K562 (cell line): ENCODE measurements around the gene VSX2. TPM values are rescaled to one million over a fixed set of nuclear protein-coding genes. Genes with fewer than 3 reads are reported as not detected.

Experiments
- ATAC-seq: fragments of 200-7000 bp; cut with Tn5 transposase; 3 replicates; pipeline ENCODE4 v1.9.1; 2020; ENCODE audit warnings: moderate library complexity
- BruUV-seq: library from RNA; stranded (reverse); fragments of 400-500 nt; replicated peaks from 2 replicates; lab custom pipeline; 2021; lab: Mats Ljungman, UMichigan
- CTCF ChIA-PET: fragments of 300-600 bp; formaldehyde crosslinking; extraction: SDS; loops from one replicate; lab custom pipeline; 2021; ENCODE audit warnings: low intra/inter-chr PET ratio; lab: Yijun Ruan, JAX
- POLR2A ChIA-PET: fragments of 300-600, 350-650 bp; sonication (Branson Sonifier 250); formaldehyde crosslinking; extraction: SDS; loops from one replicate; lab custom pipeline; 2021; ENCODE audit warnings: antibody characterized with exemption, inconsistent platforms; lab: Yijun Ruan, JAX
- DNase-seq, 4 experiments: peaks; one replicate each; pipeline versions ENCODE4 v3.0.0 to v3.0.0-alpha.2; 2011 to 2018; ENCODE audit warnings: low spot score in 3 of 4, mixed read lengths in 3 of 4; ENCODE audit errors: extremely low read depth in 1 of 4
- FAIRE-seq: peaks from 2 replicates; lab custom pipeline; 2011; peaks lifted over from hg19 to GRCh38; lab: Jason Lieb, UNC
- H2AFZ ChIP-seq: 2 replicates; pipeline ENCODE4 v1.6.0; 2011; ENCODE audit warnings: low read depth, low read length, control low read depth, inconsistent platforms
- H3K27ac ChIP-seq: fragments of 200-600 bp; 3 replicates; pipeline ENCODE4 v1.8.0; 2011; ENCODE audit warnings: low read depth, mild to moderate bottlenecking, control low read depth, inconsistent platforms, low read length, moderate library complexity, mixed read lengths; ENCODE audit errors: extremely low read depth
- H3K27me3 ChIP-seq, 2 experiments: fragments of 300-600 bp in 1 of 2; 2 replicates in 1 of 2; 3 replicates in 1 of 2; pipeline versions ENCODE4 v1.6.0 to v1.8.0; 2011; ENCODE audit warnings: inconsistent platforms in 2 of 2, low read length in 2 of 2, mild to moderate bottlenecking in 1 of 2, mixed read lengths in 1 of 2, moderate library complexity in 1 of 2; ENCODE audit not compliant: control insufficient read depth in 2 of 2, insufficient read depth in 2 of 2
- H3K36me3 ChIP-seq: fragments of 300-600 bp; 3 replicates; pipeline ENCODE4 v1.8.0; 2011; ENCODE audit warnings: mild to moderate bottlenecking, low read length, inconsistent platforms; ENCODE audit not compliant: control insufficient read depth, insufficient read depth
- H3K4me1 ChIP-seq, 2 experiments: fragments of 200-600 bp in 1 of 2; replicated peaks in 1 of 2; 2 replicates in 1 of 2; 3 replicates in 1 of 2; pipeline versions ENCODE4 v1.5.1 to v1.8.0; 2011; ENCODE audit warnings: inconsistent platforms in 2 of 2, low read length in 2 of 2, mild to moderate bottlenecking in 1 of 2, mixed read lengths in 1 of 2, moderate library complexity in 1 of 2; ENCODE audit not compliant: control insufficient read depth in 2 of 2, insufficient read depth in 2 of 2
- H3K4me2 ChIP-seq: 2 replicates; pipeline ENCODE4 v1.6.1; 2011; ENCODE audit warnings: low read length, control low read depth, inconsistent platforms, mixed read lengths; ENCODE audit not compliant: insufficient read depth
- H3K4me3 ChIP-seq: fragments of 200-600 bp; sonication (generic), shearing (Covaris generic); 2 replicates; pipeline ENCODE4 v1.5.1; 2016; ENCODE audit warnings: control low read depth, inconsistent platforms
- H3K79me2 ChIP-seq: fragments of 200-600 bp; 3 replicates; pipeline ENCODE4 v1.8.0; 2011; ENCODE audit warnings: low read length, inconsistent platforms; ENCODE audit not compliant: control insufficient read depth, insufficient read depth
- H3K9ac ChIP-seq, 2 experiments: 2 replicates each; pipeline versions ENCODE4 v1.6.0 to v1.6.1; 2011; ENCODE audit warnings: low read depth in 2 of 2, low read length in 2 of 2, control low read depth in 1 of 2, inconsistent platforms in 1 of 2, mild to moderate bottlenecking in 1 of 2, mixed read lengths in 1 of 2; ENCODE audit not compliant: insufficient read depth in 1 of 2
- H3K9me1 ChIP-seq: one replicate; pipeline ENCODE4 v1.6.0; 2011; ENCODE audit warnings: inconsistent platforms, mild to moderate bottlenecking, low read length, moderate library complexity; ENCODE audit not compliant: control insufficient read depth, insufficient read depth
- H3K9me3 ChIP-seq: replicated peaks from 2 replicates; pipeline ENCODE4 v1.5.1; 2011; ENCODE audit warnings: low read depth, low read length, inconsistent platforms; ENCODE audit not compliant: control insufficient read depth, insufficient read depth
- H4K20me1 ChIP-seq: replicated peaks from 2 replicates; pipeline ENCODE4 v1.6.1; 2011; ENCODE audit warnings: low read length, inconsistent platforms, mixed read lengths; ENCODE audit not compliant: control insufficient read depth, insufficient read depth
- CREB3 ChIP-seq: fragments of 450-650 bp; conservative IDR thresholded peaks from 2 replicates; pipeline ENCODE4 v1.6.1; 2016; ENCODE audit warnings: missing genetic modification characterization, low read depth, mild to moderate bottlenecking, missing compliant biosample characterization, moderate library complexity
- DLX4 ChIP-seq: fragments of 250-450 bp; sonication (Bioruptor Pico); IDR thresholded peaks from 2 replicates; pipeline ENCODE4 v1.6.1; 2021; ENCODE audit warnings: mild to moderate bottlenecking
- HDAC1 ChIP-seq, 2 experiments: fragments of 450-650 bp; IDR thresholded peaks; 2 replicates each; pipeline ENCODE4 v1.6.1; 2016 to 2017; ENCODE audit warnings: inconsistent platforms in 1 of 2, mild to moderate bottlenecking in 1 of 2, moderate library complexity in 1 of 2
- HSF4 ChIP-seq: fragments of 250-450 bp; sonication (Bioruptor Pico); IDR thresholded peaks from 2 replicates; pipeline ENCODE4 v2.1.2; 2022; ENCODE audit warnings: mild to moderate bottlenecking, moderate library complexity, borderline replicate concordance
- KHSRP ChIP-seq: fragments of 450-650 bp; IDR thresholded peaks from 2 replicates; pipeline ENCODE4 v1.6.1; 2017
- TCF7L2 ChIP-seq: fragments of 150-350 bp; IDR thresholded peaks from 2 replicates; pipeline ENCODE4 v1.6.1; 2016; ENCODE audit warnings: low read depth, mild to moderate bottlenecking, low read length, moderate library complexity
- TGIF2 ChIP-seq: sonication (generic); formaldehyde crosslinking; IDR thresholded peaks from 2 replicates; pipeline ENCODE4 v1.8.1; 2022; ENCODE audit warnings: mild to moderate bottlenecking, missing genetic modification reagents, moderate library complexity
- ZBTB9 ChIP-seq: fragments of 450-650 bp; formaldehyde crosslinking; IDR thresholded peaks from 2 replicates; pipeline ENCODE4 v1.4.0; 2020; ENCODE audit warnings: mild to moderate bottlenecking, moderate library complexity
- ZNF146 ChIP-seq: IDR thresholded peaks from one replicate; pipeline ENCODE4 v1.6.1; 2018; ENCODE audit warnings: missing compliant biosample characterization; ENCODE audit not compliant: unreplicated experiment
- ZNF408 ChIP-seq: fragments of 250-450 bp; sonication (Bioruptor Pico); IDR thresholded peaks from 2 replicates; pipeline ENCODE4 v1.4.0; 2020; ENCODE audit warnings: low read depth, mild to moderate bottlenecking, moderate library complexity
- WGBS: fragments of 100-300 bp; shearing (Covaris generic); methylation state at CpG from one replicate; pipeline ENCODE4 v1.1.6; 2016; ENCODE audit warnings: low coverage, mixed read lengths; ENCODE audit not compliant: insufficient coverage; ENCODE audit errors: missing lambda C conversion rate; 5-methylcytosine and 5-hydroxymethylcytosine counted together
- in situ Hi-C: fragments of 300-500 bp; cut with MboI; formaldehyde crosslinking; loops from 4 replicates; pipeline ENCODE4 v1.15.0; 2018; ENCODE audit warnings: inconsistent platforms, mixed read lengths
- intact Hi-C: fragments of 100-400 bp; cut with micrococcal nuclease; formaldehyde crosslinking; loops from 2 replicates; pipeline ENCODE4 v1.14.2; 2022
- polyA plus RNA-seq, 8 experiments: library from polyadenylated mRNA; depleted of rRNA in 4 of 8; stranded (reverse) in 5 of 8; unstranded in 3 of 8; fragments of >200 nt; fragmentation: Nextera tagmentation in 2 of 8; fragmentation: Illumina TruSeq in 1 of 8; extraction: Ambion mirVana in 2 of 8; extraction: Trizol in 1 of 8; gene quantifications; 2 replicates each; pipeline versions ENCODE4 v1.2.1 to v1.2.3, GENCODE V29; 2011 to 2014; ENCODE audit warnings: inconsistent platforms in 1 of 8, missing spikeins in 1 of 8
- total RNA-seq, 7 experiments: library from RNA; depleted of rRNA in 6 of 7; stranded (reverse); fragments of >200 nt in 6 of 7; fragmentation: Illumina TruSeq in 2 of 7; extraction: Trizol in 2 of 7; gene quantifications; 2 replicates each; pipeline versions ENCODE4 v1.2.1 to v1.2.3, GENCODE V29; 2011 to 2021; ENCODE audit warnings: low replicate concordance in 1 of 7
- TF ChIP-seq, protein P1 (sequence below), 2 experiments: fragments of 450-650 bp; IDR thresholded peaks; 2 replicates each; pipeline ENCODE4 v1.6.1; 2018; ENCODE audit warnings: mild to moderate bottlenecking in 2 of 2, low read depth in 1 of 2; ENCODE audit not compliant: partially characterized antibody in 2 of 2
- TF ChIP-seq, protein P2 (sequence below): sonication (generic); formaldehyde crosslinking; IDR thresholded peaks from 2 replicates; pipeline ENCODE4 v1.8.1; 2023; ENCODE audit warnings: mild to moderate bottlenecking, missing genetic modification reagents

VSX2 gene
- total and polyA plus RNA-seq, 9 of the 15 experiments (the other 6 are each of a cell fraction or from before 2014, with no cell fraction given): 0.04 TPM; not detected in 8

DNA sequence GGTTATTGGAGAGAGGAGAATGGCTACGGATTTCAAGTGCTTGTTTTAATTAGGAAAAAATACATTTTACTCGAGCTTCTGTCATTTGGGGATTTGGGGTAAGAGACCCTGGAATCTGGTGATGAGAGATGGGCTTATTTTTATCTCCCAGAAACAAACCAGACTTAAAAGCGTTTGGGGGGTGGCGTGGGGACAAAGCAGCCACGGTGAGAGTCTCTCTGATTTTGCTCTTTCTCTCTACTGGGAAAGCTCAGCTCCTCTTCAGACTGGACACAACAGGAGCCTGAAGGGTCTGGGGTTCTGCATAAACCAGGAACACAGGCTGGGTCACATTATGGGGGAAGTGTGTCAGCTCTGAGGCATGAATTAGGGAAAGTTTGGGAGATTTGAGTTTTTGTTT lies 3.8 kb downstream of the VSX2 start:
- Histone ChIP-seq H3K79me2 (no peaks in the 10 kb centered on the region), H4K20me1 (no peaks in the 10 kb centered on the region), H3K4me2 (no peak overlapping the region), H3K4me3 (no peak overlapping the region), H3K9me3 (no peaks in the 10 kb centered on the region), H2AFZ (no peak overlapping the region), H3K27me3 (peaks cover 27 to 68% of the 10 kb centered on the region in 2 experiments), H3K9me1 (no peaks in the 10 kb centered on the region), H3K4me1 (peaks cover 0 to 14% of the 10 kb centered on the region in 2 experiments; a peak in 2 of 5 replicates), H3K36me3 (no peaks in the 10 kb centered on the region), H3K27ac (no peak overlapping the region), H3K9ac (no peak overlapping the region)
- 0% methylated on average over 5 of the region's 5 CpGs for WGBS
- ChIA-PET POLR2A (no interaction called here), CTCF (no interaction called here)
- intact Hi-C loops (no loop called here), in situ Hi-C loops (loop anchor here (5.0 kb wide), 1 partner anchor 126 kb away; no protein-coding TSS in a partner anchor)
- BruUV-seq: no TSS peak
- FAIRE-seq (no peak), ATAC-seq (no peak), DNase-seq (no peak)
- TF ChIP-seq CREB3 (tag) (no peak), ZNF408 (CRISPR knock-in tag) (no peak), HSF4 (CRISPR knock-in tag) (no peak), KHSRP (no peak), DLX4 (CRISPR knock-in tag) (no peak), ZNF146 (CRISPR knock-in tag) (no peak), ZBTB9 (no peak), TCF7L2 (no peak), HDAC1 (IDR thresholded peaks at IDR 0.05) (no peak), TGIF2 (CRISPR knock-in tag) (no peak)
- TF ChIP-seq, protein P1, sequence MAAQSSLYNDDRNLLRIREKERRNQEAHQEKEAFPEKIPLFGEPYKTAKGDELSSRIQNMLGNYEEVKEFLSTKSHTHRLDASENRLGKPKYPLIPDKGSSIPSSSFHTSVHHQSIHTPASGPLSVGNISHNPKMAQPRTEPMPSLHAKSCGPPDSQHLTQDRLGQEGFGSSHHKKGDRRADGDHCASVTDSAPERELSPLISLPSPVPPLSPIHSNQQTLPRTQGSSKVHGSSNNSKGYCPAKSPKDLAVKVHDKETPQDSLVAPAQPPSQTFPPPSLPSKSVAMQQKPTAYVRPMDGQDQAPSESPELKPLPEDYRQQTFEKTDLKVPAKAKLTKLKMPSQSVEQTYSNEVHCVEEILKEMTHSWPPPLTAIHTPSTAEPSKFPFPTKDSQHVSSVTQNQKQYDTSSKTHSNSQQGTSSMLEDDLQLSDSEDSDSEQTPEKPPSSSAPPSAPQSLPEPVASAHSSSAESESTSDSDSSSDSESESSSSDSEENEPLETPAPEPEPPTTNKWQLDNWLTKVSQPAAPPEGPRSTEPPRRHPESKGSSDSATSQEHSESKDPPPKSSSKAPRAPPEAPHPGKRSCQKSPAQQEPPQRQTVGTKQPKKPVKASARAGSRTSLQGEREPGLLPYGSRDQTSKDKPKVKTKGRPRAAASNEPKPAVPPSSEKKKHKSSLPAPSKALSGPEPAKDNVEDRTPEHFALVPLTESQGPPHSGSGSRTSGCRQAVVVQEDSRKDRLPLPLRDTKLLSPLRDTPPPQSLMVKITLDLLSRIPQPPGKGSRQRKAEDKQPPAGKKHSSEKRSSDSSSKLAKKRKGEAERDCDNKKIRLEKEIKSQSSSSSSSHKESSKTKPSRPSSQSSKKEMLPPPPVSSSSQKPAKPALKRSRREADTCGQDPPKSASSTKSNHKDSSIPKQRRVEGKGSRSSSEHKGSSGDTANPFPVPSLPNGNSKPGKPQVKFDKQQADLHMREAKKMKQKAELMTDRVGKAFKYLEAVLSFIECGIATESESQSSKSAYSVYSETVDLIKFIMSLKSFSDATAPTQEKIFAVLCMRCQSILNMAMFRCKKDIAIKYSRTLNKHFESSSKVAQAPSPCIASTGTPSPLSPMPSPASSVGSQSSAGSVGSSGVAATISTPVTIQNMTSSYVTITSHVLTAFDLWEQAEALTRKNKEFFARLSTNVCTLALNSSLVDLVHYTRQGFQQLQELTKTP (IDR thresholded peaks at IDR 0.05; ENCODE audit: low read depth in 1 of 2, partially characterized antibody in 2 of 2): no peak
- TF ChIP-seq, protein P2, sequence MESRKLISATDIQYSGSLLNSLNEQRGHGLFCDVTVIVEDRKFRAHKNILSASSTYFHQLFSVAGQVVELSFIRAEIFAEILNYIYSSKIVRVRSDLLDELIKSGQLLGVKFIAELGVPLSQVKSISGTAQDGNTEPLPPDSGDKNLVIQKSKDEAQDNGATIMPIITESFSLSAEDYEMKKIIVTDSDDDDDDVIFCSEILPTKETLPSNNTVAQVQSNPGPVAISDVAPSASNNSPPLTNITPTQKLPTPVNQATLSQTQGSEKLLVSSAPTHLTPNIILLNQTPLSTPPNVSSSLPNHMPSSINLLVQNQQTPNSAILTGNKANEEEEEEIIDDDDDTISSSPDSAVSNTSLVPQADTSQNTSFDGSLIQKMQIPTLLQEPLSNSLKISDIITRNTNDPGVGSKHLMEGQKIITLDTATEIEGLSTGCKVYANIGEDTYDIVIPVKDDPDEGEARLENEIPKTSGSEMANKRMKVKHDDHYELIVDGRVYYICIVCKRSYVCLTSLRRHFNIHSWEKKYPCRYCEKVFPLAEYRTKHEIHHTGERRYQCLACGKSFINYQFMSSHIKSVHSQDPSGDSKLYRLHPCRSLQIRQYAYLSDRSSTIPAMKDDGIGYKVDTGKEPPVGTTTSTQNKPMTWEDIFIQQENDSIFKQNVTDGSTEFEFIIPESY: no peak
